22Rv1 (cell line): ENCODE results near the gene CYLD.
A peak's percentile ranks its signal among the peaks of the same experiment; 100 is the strongest.

ENCODE experiments used
- H3K27ac ChIP-seq: fragments of 450-650 bp; 2 replicates; pipeline ENCODE4 v1.5.1; 2017
- CTCF ChIP-seq: fragments of 450-650 bp; IDR thresholded peaks from 2 replicates; pipeline ENCODE4 v1.5.1; 2017; ENCODE audit warnings: mild to moderate bottlenecking
- ZFX ChIP-seq: fragments of 450-650 bp; IDR thresholded peaks from 2 replicates; pipeline ENCODE4 v1.6.1; 2017; ENCODE audit warnings: antibody characterized with exemption, borderline replicate concordance

CYLD gene

GRCh38 chr16:50733468-50733867 is 8.4 kb upstream of the CYLD start:
- no peak for TF ChIP-seq CTCF
- TF ChIP-seq ZFX: no peak
- H3K27ac ChIP-seq: no peak overlapping the region

GRCh38 chr16:50735629-50736122 is 6.2 kb upstream of the CYLD start:
- H3K27ac ChIP-seq: no peak overlapping the region
- TF ChIP-seq CTCF (no peak), ZFX (no peak)

GRCh38 chr16:50736448-50736847 is 5.4 kb upstream of the CYLD start:
- TF ChIP-seq ZFX (no peak), CTCF (no peak)
- H3K27ac ChIP-seq: no peak overlapping the region

- TF ChIP-seq CTCF (no peak), ZFX (no peak)
- H3K27ac ChIP-seq: no peak overlapping the region
Measured at GRCh38 chr16:50737420-50737959, 4.4 kb upstream of the CYLD start.

- H3K27ac ChIP-seq: no peak overlapping the region
- TF ChIP-seq ZFX: no peak
- no peak for TF ChIP-seq CTCF
Measured at GRCh38 chr16:50739031-50739430, 2.9 kb upstream of the CYLD start.

- peak overlapping the region; percentile 49 for H3K27ac ChIP-seq
- TF ChIP-seq ZFX: no peak
- TF ChIP-seq CTCF: no peak
Measured at GRCh38 chr16:50740736-50741135, 1.1 kb upstream of the CYLD start.

- peak overlapping the region; percentile 49 for H3K27ac ChIP-seq
- TF ChIP-seq CTCF: no peak
- TF ChIP-seq ZFX: no peak
Measured at GRCh38 chr16:50741225-50741780, 583 bp upstream of the CYLD start.
